Lung (tissue), 12 donors: ENCODE measurements around the gene TPCN2. TPM values are rescaled to one million over a fixed set of nuclear protein-coding genes. Genes with fewer than 3 reads are reported as not detected.

ENCODE experiments used
- ATAC-seq: fragments of 200-7000 bp; cut with Tn5 transposase; one replicate; pipeline ENCODE4 v1.9.1; 2020; ENCODE audit warnings: moderate number of reproducible peaks; ENCODE audit not compliant: insufficient read depth, low FRiP score
- DNase-seq, 3 donors: peaks; one replicate each; pipeline ENCODE4 v3.0.0-alpha.2; 2013 to 2017
- H3K27ac ChIP-seq, 2 donors: one replicate each; pipeline ENCODE4 v1.5.1; 2013; ENCODE audit warnings: mild to moderate bottlenecking in 2 of 2, moderate library complexity in 2 of 2, control low read depth in 1 of 2, inconsistent platforms in 1 of 2, low read depth in 1 of 2, low read length in 1 of 2
- H3K27me3 ChIP-seq, 3 donors: one replicate each; pipeline ENCODE4 v1.5.1; 2013; ENCODE audit warnings: low read length in 2 of 3; ENCODE audit not compliant: control insufficient read depth in 3 of 3, insufficient read depth in 3 of 3
- H3K36me3 ChIP-seq, 4 donors: one replicate each; pipeline ENCODE4 v1.5.1; 2013; ENCODE audit warnings: low read length in 4 of 4, mild to moderate bottlenecking in 1 of 4, moderate library complexity in 1 of 4; ENCODE audit not compliant: control insufficient read depth in 4 of 4, insufficient read depth in 4 of 4
- H3K4me1 ChIP-seq, 5 donors: one replicate each; pipeline ENCODE4 v1.5.1; 2013; ENCODE audit warnings: low read length in 5 of 5, mild to moderate bottlenecking in 2 of 5, moderate library complexity in 1 of 5; ENCODE audit not compliant: control insufficient read depth in 5 of 5, insufficient read depth in 5 of 5
- H3K4me3 ChIP-seq: one replicate; pipeline ENCODE4 v1.5.1; 2013; ENCODE audit warnings: mild to moderate bottlenecking, control low read depth, moderate library complexity
- H3K9ac ChIP-seq, 2 donors: one replicate each; pipeline ENCODE4 v1.5.1; 2013; ENCODE audit warnings: low read length in 2 of 2, control low read depth in 1 of 2; ENCODE audit not compliant: insufficient read depth in 1 of 2
- H3K9me3 ChIP-seq, 4 donors: one replicate each; pipeline ENCODE4 v1.5.1; 2013; ENCODE audit warnings: low read length in 3 of 4, mild to moderate bottlenecking in 1 of 4, moderate library complexity in 1 of 4; ENCODE audit not compliant: control insufficient read depth in 4 of 4, insufficient read depth in 3 of 4
- CTCF ChIP-seq: IDR thresholded peaks from 2 replicates; pipeline ENCODE4 v1.5.1; 2012; ENCODE audit warnings: mild to moderate bottlenecking; ENCODE audit errors: control extremely low read depth, extremely low read depth
- WGBS, 2 donors: extraction: QIAGEN DNeasy Blood & Tissue Kit; methylation state at CpG; one replicate each; pipeline ENCODE4 v1.1.7; 2013; 5-methylcytosine and 5-hydroxymethylcytosine counted together
- polyA plus RNA-seq, 2 donors: library from polyadenylated mRNA; stranded (reverse); fragments of 200-250 nt; gene quantifications; one replicate each; pipeline ENCODE4 v1.2.1, GENCODE V29; 2013
- total RNA-seq, 2 donors: library from RNA; depleted of rRNA in 1 of 2; stranded (reverse); fragments of >200 nt in 1 of 2; gene quantifications; one replicate each; pipeline ENCODE4 v1.2.1, GENCODE V29; 2014 to 2021
- donor health status: control.
- donor health status: control.
- donor health status: Bipolar disorder and iron deficiency.
- donor health status: healthy.
- donor health status: DM: yes; HTN: yes; CAD: no.

TPCN2 gene
- total and polyA plus RNA-seq, 4 donors: 10.0 to 25.0 (median 14.5) TPM

DNA sequence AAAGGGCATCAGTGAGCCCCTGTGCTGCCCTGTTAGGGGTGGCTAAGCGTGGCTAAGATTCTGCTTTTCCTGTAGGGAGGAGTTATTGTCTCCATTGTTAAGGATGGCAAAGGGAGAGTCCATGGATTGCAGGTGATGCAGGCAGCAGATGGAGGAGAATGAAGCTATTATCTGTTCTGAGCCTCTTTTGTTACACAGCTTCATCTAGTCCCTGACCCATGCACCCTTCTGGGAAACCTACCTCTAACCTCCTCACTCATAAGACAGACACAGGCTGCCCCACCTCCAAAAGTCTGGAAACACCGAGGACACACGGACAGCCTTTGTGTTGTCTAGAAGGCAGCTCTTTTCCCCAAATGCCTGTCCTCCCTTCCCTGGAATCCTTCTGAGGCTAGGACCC lies 120.7 kb downstream of the TPCN2 start:
- no peaks in the 10 kb centered on the region for H3K36me3 ChIP-seq
- no peak overlapping the region for H3K27ac ChIP-seq
- no peak for DNase-seq
- WGBS, 2 donors: 95 to 97% methylated on average over 3 of the region's 3 CpGs
- H3K4me3 ChIP-seq: no peak overlapping the region
- no peaks in the 10 kb centered on the region for H3K27me3 ChIP-seq
- no peak for ATAC-seq
- peaks cover 0 to 2% (median under 1%) of the 10 kb centered on the region in 4 donors for H3K9me3 ChIP-seq
- H3K4me1 ChIP-seq: peaks cover 0 to 14% (median 4%) of the 10 kb centered on the region in 5 donors
- TF ChIP-seq CTCF: no peak
- no peak overlapping the region for H3K9ac ChIP-seq

DNA sequence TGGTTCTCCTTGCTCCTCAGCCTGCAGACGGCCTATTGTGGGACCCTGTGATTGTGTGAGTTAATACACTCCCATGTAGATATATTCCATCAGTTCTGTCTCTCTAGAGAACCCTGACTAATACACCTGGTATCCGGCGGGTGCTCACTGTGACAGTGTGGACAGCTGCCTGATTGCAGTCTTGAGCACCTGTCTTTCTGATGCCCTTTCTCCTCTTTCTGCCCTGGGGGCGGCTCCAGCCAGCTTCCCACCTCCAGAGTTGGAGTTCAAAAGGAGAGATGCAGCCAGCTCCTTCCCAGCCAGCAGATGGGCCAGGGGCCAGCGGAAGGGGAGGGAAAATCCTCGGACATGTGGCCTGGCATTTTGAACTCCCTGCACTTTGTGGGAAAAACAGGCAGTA lies 122.0 kb downstream of the TPCN2 start:
- Histone ChIP-seq H3K9me3 (peaks cover 0 to 11% (median 2%) of the 10 kb centered on the region in 4 donors), H3K27me3 (no peaks in the 10 kb centered on the region), H3K4me3 (no peak overlapping the region), H3K9ac (no peak overlapping the region), H3K4me1 (peaks cover 0 to 18% (median 6%) of the 10 kb centered on the region in 5 donors), H3K27ac (no peak overlapping the region), H3K36me3 (no peaks in the 10 kb centered on the region)
- TF ChIP-seq CTCF: no peak
- 91 to 96% methylated on average over 6 of the region's 6 CpGs for WGBS, 2 donors
- ATAC-seq (no peak), DNase-seq (no peak)

GRCh38 chr11:69171476-69172240 lies 122.9 kb downstream of the TPCN2 start:
- Histone ChIP-seq H3K27ac (no peak overlapping the region), H3K27me3 (no peaks in the 10 kb centered on the region), H3K4me1 (peaks cover 0 to 18% (median 6%) of the 10 kb centered on the region in 5 donors), H3K36me3 (no peaks in the 10 kb centered on the region), H3K9me3 (peaks cover 0 to 12% (median 2%) of the 10 kb centered on the region in 4 donors), H3K9ac (no peak overlapping the region), H3K4me3 (no peak overlapping the region)
- DNase-seq: no peak
- WGBS, 2 donors: 88 to 91% methylated on average over 6 of the region's 6 CpGs
- TF ChIP-seq CTCF: no peak
- ATAC-seq: no peak

DNA sequence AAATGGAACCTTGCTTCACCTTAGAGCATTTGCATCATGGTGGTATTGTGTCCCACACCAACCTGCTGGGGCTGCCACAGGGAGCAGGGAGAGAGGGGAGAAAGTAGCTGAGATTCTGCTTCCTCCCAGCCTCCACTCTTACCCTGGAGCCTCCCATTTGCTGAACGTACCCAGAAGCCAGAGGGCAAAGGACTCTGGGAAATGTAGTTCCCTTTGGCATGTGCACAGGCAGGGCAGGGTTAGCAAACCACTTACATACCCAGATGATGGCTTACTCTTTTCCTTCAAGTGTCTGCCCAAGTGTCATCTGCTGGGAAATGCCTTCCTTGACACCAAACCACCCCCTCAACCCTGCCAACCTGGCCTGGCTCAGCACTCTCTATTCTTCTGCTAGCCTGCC lies 123.9 kb downstream of the TPCN2 start:
- Histone ChIP-seq H3K9me3 (peaks cover 0 to 12% (median 2%) of the 10 kb centered on the region in 4 donors), H3K27ac (no peak overlapping the region), H3K4me1 (peaks cover 0 to 18% (median 6%) of the 10 kb centered on the region in 5 donors), H3K4me3 (no peak overlapping the region), H3K36me3 (no peaks in the 10 kb centered on the region), H3K9ac (no peak overlapping the region), H3K27me3 (no peaks in the 10 kb centered on the region)
- DNase-seq (no peak), ATAC-seq (no peak)
- TF ChIP-seq CTCF: no peak
- WGBS, 2 donors: 0% methylated on average over 1 of the region's 1 CpG
